ENCODE results near the gene SENP2.
"Not testable (repeated sequence)": the region's sequence is repeated elsewhere in the genome, so short reads cannot be mapped to it uniquely, and the experiment has no call there.

The SENP2 gene

GRCh38 chr3:185555101-185555501, 31.0 kb upstream of the SENP2 start:
- DNase-seq (ENCODE audit: low read depth in 1 of 2, low spot score in 1 of 2) = no peak
- H3K27me3 ChIP-seq (ENCODE audit: insufficient read depth, poor library complexity, severe bottlenecking) = no peaks in the 10 kb centered on the region
- TF ChIP-seq CTCF (IDR thresholded peaks at IDR 0.05; ENCODE audit: insufficient read depth, low read length) = no peak
- no peak for TF ChIP-seq REST (IDR thresholded peaks at IDR 0.05; ENCODE audit: insufficient replicate concordance, low read depth)
- no peak for TF ChIP-seq SPI1 (IDR thresholded peaks at IDR 0.05; ENCODE audit: borderline replicate concordance, low read depth)
- no peak for TF ChIP-seq POLR2AphosphoS5 (IDR thresholded peaks at IDR 0.05; ENCODE audit: low read depth)
- TF ChIP-seq GABPA (IDR thresholded peaks at IDR 0.05; ENCODE audit: low read depth) = no peak
- no peak overlapping the region for H3K27ac ChIP-seq (replicated peaks)
- H3K4me3 ChIP-seq (replicated peaks; ENCODE audit: insufficient read depth, low read length) = no peak overlapping the region

GRCh38 chr3:185555860-185556347, 30.2 kb upstream of the SENP2 start:
- no peaks in the 10 kb centered on the region for H3K27me3 ChIP-seq (ENCODE audit: insufficient read depth, poor library complexity, severe bottlenecking)
- H3K27ac ChIP-seq (replicated peaks) = no peak overlapping the region
- no peak for DNase-seq (ENCODE audit: low read depth in 1 of 2, low spot score in 1 of 2)
- H3K4me3 ChIP-seq (replicated peaks; ENCODE audit: insufficient read depth, low read length) = no peak overlapping the region
- TF ChIP-seq CTCF (IDR thresholded peaks at IDR 0.05; ENCODE audit: insufficient read depth, low read length) (no peak), POLR2AphosphoS5 (IDR thresholded peaks at IDR 0.05; ENCODE audit: low read depth) (no peak), GABPA (IDR thresholded peaks at IDR 0.05; ENCODE audit: low read depth) (no peak), REST (IDR thresholded peaks at IDR 0.05; ENCODE audit: insufficient replicate concordance, low read depth) (no peak), SPI1 (IDR thresholded peaks at IDR 0.05; ENCODE audit: borderline replicate concordance, low read depth) (no peak)

- DNase-seq (ENCODE audit: low read depth in 1 of 2, low spot score in 1 of 2); H3K4me3 ChIP-seq (replicated peaks; ENCODE audit: insufficient read depth, low read length); H3K27me3 ChIP-seq (ENCODE audit: insufficient read depth, poor library complexity, severe bottlenecking); H3K27ac ChIP-seq (replicated peaks): not testable (repeated sequence)
Measured at GRCh38 chr3:185556640-185557039, 29.5 kb upstream of the SENP2 start.

GRCh38 chr3:185558395-185558794, 27.7 kb upstream of the SENP2 start:
- TF ChIP-seq REST (IDR thresholded peaks at IDR 0.05; ENCODE audit: insufficient replicate concordance, low read depth) = no peak
- TF ChIP-seq CTCF (IDR thresholded peaks at IDR 0.05; ENCODE audit: insufficient read depth, low read length) = no peak
- TF ChIP-seq GABPA (IDR thresholded peaks at IDR 0.05; ENCODE audit: low read depth) = no peak
- TF ChIP-seq POLR2AphosphoS5 (IDR thresholded peaks at IDR 0.05; ENCODE audit: low read depth) = no peak
- TF ChIP-seq SPI1 (IDR thresholded peaks at IDR 0.05; ENCODE audit: borderline replicate concordance, low read depth) = no peak
- DNase-seq (ENCODE audit: low read depth in 1 of 2, low spot score in 1 of 2) = no peak
- H3K27me3 ChIP-seq (ENCODE audit: insufficient read depth, poor library complexity, severe bottlenecking) = no peaks in the 10 kb centered on the region
- no peak overlapping the region for H3K4me3 ChIP-seq (replicated peaks; ENCODE audit: insufficient read depth, low read length)
- H3K27ac ChIP-seq (replicated peaks) = no peak overlapping the region
